GM21723 (cell line): ENCODE results near the gene TPK1.
"Not testable (repeated sequence)": the region's sequence is repeated elsewhere in the genome, so short reads cannot be mapped to it uniquely, and the experiment has no call there.

Source experiments
- ATAC-seq: cut with Tn5 transposase; IDR thresholded peaks from one replicate; pipeline ENCODE4 v1.9.1; 2021; ENCODE audit warnings: mild to moderate bottlenecking, moderate library complexity; ENCODE audit not compliant: unreplicated experiment

The TPK1 gene

GRCh38 chr7:144427539-144427938 lies 408.3 kb downstream of the TPK1 start:
- ATAC-seq: not testable (repeated sequence)

- not testable (repeated sequence) for ATAC-seq
These were observed 416.9 kb downstream of the TPK1 start for GRCh38 chr7:144418931-144419330.

- no peak for ATAC-seq
These were observed 419.5 kb downstream of the TPK1 start for GRCh38 chr7:144416341-144416740.

- no peak for ATAC-seq
These were observed 420.0 kb downstream of the TPK1 start for GRCh38 chr7:144415858-144416257.

- no peak for ATAC-seq
These were observed 421.0 kb downstream of the TPK1 start for GRCh38 chr7:144414815-144415214.

- no peak for ATAC-seq
These were observed 425.4 kb downstream of the TPK1 start for GRCh38 chr7:144410441-144410840.

- ATAC-seq: no peak
These were observed 427.7 kb downstream of the TPK1 start for GRCh38 chr7:144408121-144408520.

GRCh38 chr7:144407266-144407931 lies 428.5 kb downstream of the TPK1 start:
- ATAC-seq: no peak

- ATAC-seq: no peak
These were observed 430.9 kb downstream of the TPK1 start for GRCh38 chr7:144404946-144405345.

- no peak for ATAC-seq
These were observed 432.2 kb downstream of the TPK1 start, which contains the start of gene NOBOX for GRCh38 chr7:144403649-144404061. TSS of gene NOBOX (minus strand) at chr7:144403693.

- ATAC-seq: no peak
These were observed 432.8 kb downstream of the TPK1 start for GRCh38 chr7:144403102-144403501.
